ENCODE results near the gene MPP3.

Gene MPP3

GRCh38 chr17:43789482-43789881 lies 43.5 kb downstream of the MPP3 start:
- peaks cover 16% of the 10 kb centered on the region for H3K27me3 Mint-ChIP-seq (ENCODE audit: low read depth, poor library complexity)
- no peak overlapping the region for H3K27ac Mint-ChIP-seq
- TF ChIP-seq, protein P1, sequence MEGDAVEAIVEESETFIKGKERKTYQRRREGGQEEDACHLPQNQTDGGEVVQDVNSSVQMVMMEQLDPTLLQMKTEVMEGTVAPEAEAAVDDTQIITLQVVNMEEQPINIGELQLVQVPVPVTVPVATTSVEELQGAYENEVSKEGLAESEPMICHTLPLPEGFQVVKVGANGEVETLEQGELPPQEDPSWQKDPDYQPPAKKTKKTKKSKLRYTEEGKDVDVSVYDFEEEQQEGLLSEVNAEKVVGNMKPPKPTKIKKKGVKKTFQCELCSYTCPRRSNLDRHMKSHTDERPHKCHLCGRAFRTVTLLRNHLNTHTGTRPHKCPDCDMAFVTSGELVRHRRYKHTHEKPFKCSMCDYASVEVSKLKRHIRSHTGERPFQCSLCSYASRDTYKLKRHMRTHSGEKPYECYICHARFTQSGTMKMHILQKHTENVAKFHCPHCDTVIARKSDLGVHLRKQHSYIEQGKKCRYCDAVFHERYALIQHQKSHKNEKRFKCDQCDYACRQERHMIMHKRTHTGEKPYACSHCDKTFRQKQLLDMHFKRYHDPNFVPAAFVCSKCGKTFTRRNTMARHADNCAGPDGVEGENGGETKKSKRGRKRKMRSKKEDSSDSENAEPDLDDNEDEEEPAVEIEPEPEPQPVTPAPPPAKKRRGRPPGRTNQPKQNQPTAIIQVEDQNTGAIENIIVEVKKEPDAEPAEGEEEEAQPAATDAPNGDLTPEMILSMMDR (IDR thresholded peaks at IDR 0.05): no peak
- no peak for DNase-seq
- no peaks in the 10 kb centered on the region for H3K36me3 Mint-ChIP-seq (ENCODE audit: low read depth)
- H3K9me3 Mint-ChIP-seq: peaks cover 32% of the 10 kb centered on the region
- peaks cover 10% of the 10 kb centered on the region for H3K4me1 Mint-ChIP-seq
- H3K4me3 Mint-ChIP-seq: no peak overlapping the region

- H3K4me1 Mint-ChIP-seq: peaks cover 10% of the 10 kb centered on the region
These were observed 44.4 kb downstream of the MPP3 start for GRCh38 chr17:43788540-43788939.

DNA sequence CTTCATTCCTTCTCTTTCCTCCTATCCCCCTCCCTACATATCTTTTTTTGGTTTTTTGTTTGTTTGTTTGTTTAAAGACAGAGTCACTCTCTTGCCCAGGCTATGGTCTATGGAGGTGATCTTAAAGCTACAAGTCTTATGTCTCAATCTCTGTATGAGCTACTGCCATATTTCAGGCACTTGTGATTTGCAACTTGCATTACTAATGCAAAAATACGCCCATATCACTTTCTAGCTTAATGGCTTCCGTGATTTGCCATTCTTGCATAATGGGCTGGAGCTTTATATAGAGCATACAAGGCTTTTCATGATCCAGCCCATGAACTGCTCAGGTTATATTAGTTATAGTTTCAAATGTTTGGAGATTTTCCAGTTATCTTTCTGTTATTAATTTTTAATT lies 45.2 kb downstream of the MPP3 start:
- H3K4me1 Mint-ChIP-seq: peaks cover 15% of the 10 kb centered on the region

More at GRCh38 chr17:43788540-43788939, 44.4 kb downstream of the MPP3 start:
- H3K4me3 Mint-ChIP-seq: no peak overlapping the region
- H3K9me3 Mint-ChIP-seq: peaks cover 25% of the 10 kb centered on the region
- no peak for DNase-seq
- no peak overlapping the region for H3K27ac Mint-ChIP-seq
- peaks cover 21% of the 10 kb centered on the region for H3K27me3 Mint-ChIP-seq (ENCODE audit: low read depth, poor library complexity)
- TF ChIP-seq, protein P1 (IDR thresholded peaks at IDR 0.05): no peak
- H3K36me3 Mint-ChIP-seq (ENCODE audit: low read depth): no peaks in the 10 kb centered on the region

DNA sequence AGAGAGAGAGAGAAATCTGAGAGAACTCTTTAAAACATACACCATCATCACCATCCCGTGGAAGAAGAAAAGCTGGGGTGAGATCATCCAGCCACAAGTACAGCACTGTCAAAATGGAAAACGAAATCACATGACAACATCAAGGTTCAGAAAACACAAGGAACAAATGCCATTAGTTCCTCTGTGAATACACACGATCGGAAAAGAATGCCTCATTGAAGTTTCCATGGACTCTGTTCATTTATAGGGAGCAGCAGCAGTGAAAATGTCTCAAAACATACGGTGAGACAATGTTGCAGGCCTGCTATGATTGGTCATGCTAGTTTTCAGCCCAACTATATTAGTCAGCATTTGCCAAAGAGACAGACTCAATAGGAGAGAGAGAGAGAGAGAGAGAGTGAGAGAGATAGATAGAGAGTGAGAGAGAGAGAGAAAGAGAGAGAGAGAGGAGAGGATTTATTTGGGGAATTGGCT lies 48.3 kb downstream of the MPP3 start:
- DNase-seq: no peak
- Mint-ChIP-seq H3K27me3 (ENCODE audit: low read depth, poor library complexity) (peaks cover 58% of the 10 kb centered on the region), H3K4me3 (no peak overlapping the region), H3K36me3 (ENCODE audit: low read depth) (no peaks in the 10 kb centered on the region), H3K9me3 (no peaks in the 10 kb centered on the region), H3K4me1 (peaks cover 21% of the 10 kb centered on the region), H3K27ac (no peak overlapping the region)
- TF ChIP-seq, protein P1 (IDR thresholded peaks at IDR 0.05): no peak

More for the DNA sequence above, 45.2 kb downstream of the MPP3 start:
- Mint-ChIP-seq H3K4me3 (no peak overlapping the region), H3K27ac (no peak overlapping the region), H3K36me3 (ENCODE audit: low read depth) (no peaks in the 10 kb centered on the region), H3K27me3 (ENCODE audit: low read depth, poor library complexity) (peaks cover 29% of the 10 kb centered on the region), H3K9me3 (peaks cover 17% of the 10 kb centered on the region)
- DNase-seq: no peak
- TF ChIP-seq, protein P1 (IDR thresholded peaks at IDR 0.05): no peak

GRCh38 chr17:43784068-43784467 lies 48.9 kb downstream of the MPP3 start:
- TF ChIP-seq, protein P1 (IDR thresholded peaks at IDR 0.05): no peak
- peaks cover 64% of the 10 kb centered on the region for H3K27me3 Mint-ChIP-seq (ENCODE audit: low read depth, poor library complexity)
- no peak for DNase-seq

DNA sequence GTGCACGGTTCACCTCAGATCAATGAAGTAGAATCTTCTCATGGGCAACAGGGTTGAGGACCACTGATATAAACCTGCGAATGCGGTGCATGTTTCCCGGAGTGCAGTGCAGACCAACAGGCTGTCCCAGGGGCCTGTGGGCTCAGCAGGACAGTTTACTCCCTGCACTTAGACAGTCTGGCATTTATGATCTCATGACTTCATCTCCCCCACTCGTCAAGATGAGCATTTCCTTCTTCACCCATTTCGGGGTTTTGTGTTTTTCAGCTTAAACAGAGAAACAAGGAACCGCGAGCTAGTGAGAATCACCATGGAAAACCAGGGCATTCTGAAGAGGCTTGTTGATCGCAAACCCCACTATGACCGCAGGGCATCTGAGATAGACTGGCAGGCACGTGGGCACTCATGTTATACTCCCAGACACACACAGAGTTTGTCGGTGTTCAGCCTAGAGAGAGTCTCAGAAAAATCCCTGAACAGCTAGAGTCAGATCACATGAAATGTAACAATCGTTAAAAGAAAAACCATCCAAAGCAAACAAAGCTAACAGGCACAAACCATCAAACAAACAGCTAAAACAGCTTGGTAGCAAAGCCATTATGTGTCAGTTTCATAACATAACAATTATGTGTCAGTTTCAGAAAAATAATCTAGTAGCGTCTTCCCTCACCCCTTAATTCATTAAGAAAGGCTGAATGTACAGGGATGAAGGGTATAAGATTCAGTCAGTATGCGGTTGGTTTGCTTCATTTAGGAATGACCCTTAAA lies 49.8 kb downstream of the MPP3 start:
- Mint-ChIP-seq H3K27me3 (ENCODE audit: low read depth, poor library complexity) (peaks cover 65% of the 10 kb centered on the region), H3K36me3 (ENCODE audit: low read depth) (no peaks in the 10 kb centered on the region), H3K27ac (no peak overlapping the region), H3K4me1 (peaks cover 27% of the 10 kb centered on the region), H3K9me3 (no peaks in the 10 kb centered on the region), H3K4me3 (no peak overlapping the region)
- TF ChIP-seq, protein P1 (IDR thresholded peaks at IDR 0.05): no peak
- DNase-seq: no peak

More at GRCh38 chr17:43784068-43784467, 48.9 kb downstream of the MPP3 start:
- no peak overlapping the region for H3K27ac Mint-ChIP-seq
- peaks cover 27% of the 10 kb centered on the region for H3K4me1 Mint-ChIP-seq
- H3K4me3 Mint-ChIP-seq: no peak overlapping the region
- H3K36me3 Mint-ChIP-seq (ENCODE audit: low read depth): no peaks in the 10 kb centered on the region
- no peaks in the 10 kb centered on the region for H3K9me3 Mint-ChIP-seq
